Natural killer cell (primary cell): ENCODE results near the gene TPI1. TPM values are rescaled to one million over a fixed set of nuclear protein-coding genes. Genes with fewer than 3 reads are reported as not detected.
"Not testable (repeated sequence)": the region's sequence is repeated elsewhere in the genome, so short reads cannot be mapped to it uniquely, and the experiment has no call there.

Experiments
- ATAC-seq, 3 donors: fragments of 150-1000 bp in 2 of 3; fragments of 200-7000 bp in 1 of 3; cut with Tn5 transposase; 1 replicate in 1 of 3; 2 replicates in 2 of 3; pipeline ENCODE4 v1.10.0; 2021; ENCODE audit warnings: mild to moderate bottlenecking in 2 of 3, moderate library complexity in 2 of 3
- DNase-seq, 2 donors: peaks; one replicate each; pipeline versions ENCODE4 v3.0.0 to v3.0.0-alpha.2; 2013 to 2021; ENCODE audit warnings: mixed read lengths in 1 of 2
- H3K27ac ChIP-seq: one replicate; pipeline ENCODE4 v1.5.1; 2013; ENCODE audit warnings: mild to moderate bottlenecking, low read length
- H3K27me3 ChIP-seq: one replicate; pipeline ENCODE4 v1.6.1; 2013; ENCODE audit warnings: low read length; ENCODE audit not compliant: control insufficient read depth, insufficient read depth
- H3K36me3 ChIP-seq: one replicate; pipeline ENCODE4 v1.6.1; 2013; ENCODE audit warnings: low read length; ENCODE audit not compliant: control insufficient read depth, insufficient read depth
- H3K4me1 ChIP-seq: one replicate; pipeline ENCODE4 v1.6.1; 2013; ENCODE audit warnings: low read length; ENCODE audit not compliant: control insufficient read depth, insufficient read depth
- H3K4me3 ChIP-seq: one replicate; pipeline ENCODE4 v1.5.1; 2013; ENCODE audit warnings: low read length
- H3K9me3 ChIP-seq: one replicate; pipeline ENCODE4 v1.6.1; 2013; ENCODE audit warnings: low read length; ENCODE audit not compliant: control insufficient read depth, insufficient read depth
- H3K27ac Mint-ChIP-seq, 2 donors: one replicate each; pipeline ENCODE4 v1.8.0; 2022; ENCODE audit warnings: mild to moderate bottlenecking in 2 of 2, mixed read lengths in 2 of 2, moderate library complexity in 1 of 2
- H3K27me3 Mint-ChIP-seq, 2 donors: one replicate each; pipeline ENCODE4 v1.8.0; 2022; ENCODE audit warnings: low read depth in 2 of 2, mixed read lengths in 2 of 2
- H3K36me3 Mint-ChIP-seq: one replicate; pipeline ENCODE4 v1.8.0; 2022; ENCODE audit warnings: mixed read lengths
- H3K4me1 Mint-ChIP-seq, 2 donors: one replicate each; pipeline ENCODE4 v1.8.0; 2022; ENCODE audit warnings: mixed read lengths in 2 of 2
- H3K4me3 Mint-ChIP-seq: one replicate; pipeline ENCODE4 v1.8.0; 2022; ENCODE audit warnings: mild to moderate bottlenecking, moderate library complexity, mixed read lengths
- H3K9me3 Mint-ChIP-seq, 2 donors: one replicate each; pipeline ENCODE4 v1.8.0; 2022; ENCODE audit warnings: mixed read lengths in 2 of 2
- CTCF ChIP-seq: fragments of 200-600 bp; IDR thresholded peaks from one replicate; pipeline ENCODE4 v1.8.0; 2022; ENCODE audit warnings: antibody characterized with exemption
- WGBS: methylation state at CpG from one replicate; pipeline ENCODE4 v1.1.7; 2013; ENCODE audit warnings: missing lambda C conversion rate; ENCODE audit not compliant: insufficient coverage; 5-methylcytosine and 5-hydroxymethylcytosine counted together
- intact Hi-C: fragments of 100-400 bp; cut with micrococcal nuclease; formaldehyde crosslinking; loops from one replicate; pipeline ENCODE4 v1.14.2; 2022
- total RNA-seq, 4 donors: library from RNA; stranded (reverse); fragments of 120-200 nt in 1 of 4; gene quantifications; one replicate each; pipeline versions ENCODE4 v1.2.3 to v1.2.4, GENCODE V29; 2013 to 2022

TPI1 gene
- total RNA-seq, 3 donors from 2014 or later (not counting 1 experiment from before 2014, with no cell fraction given) = 167 to 196 (median 189) TPM

DNA sequence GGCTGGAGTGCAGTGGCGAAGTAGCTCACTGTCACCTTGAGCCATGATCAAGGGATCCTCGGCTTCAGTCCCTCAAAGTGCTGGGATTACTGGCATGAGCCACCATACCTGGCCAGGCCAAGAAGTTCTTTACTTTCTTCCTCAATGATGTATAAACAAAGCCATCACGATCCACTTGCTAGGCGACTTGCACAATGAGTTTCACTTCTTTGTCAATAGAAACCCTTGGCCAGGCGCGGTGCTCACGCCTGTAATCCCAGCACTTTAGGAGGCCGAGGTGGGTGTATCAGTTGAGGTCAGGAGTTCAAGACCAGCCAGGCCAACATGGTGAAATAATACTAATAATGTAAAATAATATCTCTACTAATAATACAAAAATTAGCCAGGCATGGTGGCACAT, 20.1 kb downstream of the TPI1 start:
- DNase-seq = no peak
- intact Hi-C loops = no loop called here

GRCh38 chr12:6888360-6888759, 21.0 kb downstream of the TPI1 start:
- Mint-ChIP-seq H3K9me3 (no peaks in the 10 kb centered on the region), H3K36me3 (no peaks in the 10 kb centered on the region), H3K27ac (no peak overlapping the region), H3K27me3 (no peaks in the 10 kb centered on the region), H3K4me1 (peaks cover 11 to 15% of the 10 kb centered on the region in 2 donors), H3K4me3 (no peak overlapping the region)
- intact Hi-C loops = no loop called here
- Histone ChIP-seq H3K27me3 (no peaks in the 10 kb centered on the region), H3K4me3 (no peak overlapping the region), H3K36me3 (peaks cover 2% of the 10 kb centered on the region), H3K4me1 (peaks cover 14% of the 10 kb centered on the region), H3K9me3 (no peaks in the 10 kb centered on the region), H3K27ac (no peak overlapping the region)
- no peak for TF ChIP-seq CTCF
- no peak for ATAC-seq
- no peak for DNase-seq
- WGBS = 80% methylated on average over 2 of the region's 2 CpGs

More for the DNA sequence above, 20.1 kb downstream of the TPI1 start:
- TF ChIP-seq CTCF = no peak
- no peak overlapping the region for H3K27ac ChIP-seq
- no peak overlapping the region for H3K4me3 Mint-ChIP-seq
- H3K9me3 Mint-ChIP-seq = no peaks in the 10 kb centered on the region
- H3K27ac Mint-ChIP-seq = no peak overlapping the region
- H3K27me3 Mint-ChIP-seq = no peaks in the 10 kb centered on the region
- WGBS = 92% methylated on average over 7 of the region's 8 CpGs
- H3K9me3 ChIP-seq = no peaks in the 10 kb centered on the region
- no peak for ATAC-seq
- peaks cover 14% of the 10 kb centered on the region for H3K4me1 ChIP-seq
- H3K4me1 Mint-ChIP-seq = peaks cover 11 to 15% of the 10 kb centered on the region in 2 donors
- H3K36me3 Mint-ChIP-seq = no peaks in the 10 kb centered on the region
- H3K36me3 ChIP-seq = peaks cover 2% of the 10 kb centered on the region
- H3K27me3 ChIP-seq = no peaks in the 10 kb centered on the region
- no peak overlapping the region for H3K4me3 ChIP-seq

DNA sequence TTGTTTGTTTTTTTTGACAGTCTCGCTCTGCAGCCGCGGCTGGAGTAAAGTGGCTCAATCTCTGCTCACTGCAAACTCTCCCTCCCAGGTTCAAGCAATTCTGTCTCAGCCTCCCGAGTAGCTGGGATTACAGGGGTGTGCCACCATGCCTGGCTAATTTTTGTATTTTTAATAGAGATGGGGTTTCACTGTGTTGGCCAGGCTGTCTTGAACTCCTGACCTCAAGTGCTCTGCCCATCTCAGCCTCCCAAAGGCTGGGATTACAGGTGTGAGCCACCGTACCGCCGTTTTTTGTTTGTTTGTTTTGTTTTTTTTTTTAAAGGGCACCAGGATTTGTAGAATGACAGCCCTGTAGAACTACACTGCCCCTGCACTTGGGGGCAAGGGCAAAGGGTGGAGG, 21.5 kb downstream of the TPI1 start:
- 94% methylated on average over 4 of the region's 7 CpGs for WGBS
- H3K27me3 ChIP-seq = not testable (repeated sequence)

GRCh38 chr12:6889775-6890573, 22.6 kb downstream of the TPI1 start:
- H3K27me3 Mint-ChIP-seq, H3K27ac ChIP-seq, ATAC-seq, intact Hi-C loops, H3K4me3 ChIP-seq, H3K9me3 ChIP-seq, H3K36me3 ChIP-seq, H3K36me3 Mint-ChIP-seq, H3K27me3 ChIP-seq, H3K9me3 Mint-ChIP-seq: not testable (repeated sequence)
- H3K4me1 ChIP-seq = peaks cover 14% of the 10 kb centered on the region
- Mint-ChIP-seq H3K4me1 (peaks cover 11 to 15% of the 10 kb centered on the region in 2 donors), H3K27ac (peak overlapping the region in 1 of 2 donors; percentile 95), H3K4me3 (peak overlapping the region; percentile 87)
- 92% methylated on average over 20 of the region's 21 CpGs for WGBS
- peak in 1 of 2 donors; percentile 2 for DNase-seq

More for the DNA sequence above, 21.5 kb downstream of the TPI1 start:
- H3K27ac ChIP-seq, DNase-seq, intact Hi-C loops, H3K9me3 Mint-ChIP-seq, H3K4me3 Mint-ChIP-seq, H3K4me3 ChIP-seq, ATAC-seq, H3K27ac Mint-ChIP-seq, H3K36me3 ChIP-seq, H3K27me3 Mint-ChIP-seq, H3K36me3 Mint-ChIP-seq, H3K9me3 ChIP-seq: not testable (repeated sequence)
- H3K4me1 Mint-ChIP-seq = peaks cover 11 to 15% of the 10 kb centered on the region in 2 donors
- peaks cover 14% of the 10 kb centered on the region for H3K4me1 ChIP-seq
